Ishikawa (cell line): Measurements from ENCODE around the gene CYP3A7.

ENCODE experiments used
- CEBPB ChIP-seq: IDR thresholded peaks from 2 replicates; pipeline ENCODE4 v1.6.1; 2012
- EP300 ChIP-seq: IDR thresholded peaks from 2 replicates; pipeline ENCODE4 v1.6.1; 2012; ENCODE audit warnings: borderline replicate concordance
- RAD21 ChIP-seq: IDR thresholded peaks from 2 replicates; pipeline ENCODE4 v1.6.1; 2012; ENCODE audit warnings: low read depth
- REST ChIP-seq: IDR thresholded peaks from 2 replicates; pipeline ENCODE4 v1.6.1; 2012; ENCODE audit warnings: low read depth, mild to moderate bottlenecking
- TAF1 ChIP-seq: IDR thresholded peaks from 2 replicates; pipeline ENCODE4 v1.6.1; 2012; ENCODE audit warnings: low read depth, mild to moderate bottlenecking
- YY1 ChIP-seq: IDR thresholded peaks from 2 replicates; pipeline ENCODE4 v1.6.1; 2012; ENCODE audit warnings: low read depth
- ZBTB7A ChIP-seq: IDR thresholded peaks from 2 replicates; pipeline ENCODE4 v1.6.1; 2012; ENCODE audit warnings: low read depth
- TF ChIP-seq, protein P1 (sequence below): IDR thresholded peaks from 2 replicates; pipeline ENCODE4 v1.6.1; 2012

- TF ChIP-seq REST (no peak), YY1 (no peak), TAF1 (no peak), CEBPB (no peak), EP300 (no peak), RAD21 (no peak), ZBTB7A (no peak)
- TF ChIP-seq, protein P1, sequence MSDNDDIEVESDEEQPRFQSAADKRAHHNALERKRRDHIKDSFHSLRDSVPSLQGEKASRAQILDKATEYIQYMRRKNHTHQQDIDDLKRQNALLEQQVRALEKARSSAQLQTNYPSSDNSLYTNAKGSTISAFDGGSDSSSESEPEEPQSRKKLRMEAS = no peak
Measured at GRCh38 chr7:99694912-99695304, 40.1 kb downstream of the CYP3A7 start.
